GM13976 (cell line): ENCODE measurements around the gene CAPN2.

ENCODE experiments used
- DNase-seq: peaks from one replicate; pipeline ENCODE4 v3.0.0; 2012; ENCODE audit warnings: low spot score
- CTCF ChIP-seq: IDR thresholded peaks from 2 replicates; pipeline ENCODE4 v1.5.1; 2012; ENCODE audit warnings: borderline replicate concordance, mild to moderate bottlenecking; ENCODE audit not compliant: insufficient read depth; ENCODE audit errors: extremely low read depth, missing control alignments, control extremely low read depth
- in situ Hi-C: fragments of 300-500 bp; cut with MboI; formaldehyde crosslinking; loops from one replicate; pipeline ENCODE4 v1.12.0; 2022; ENCODE audit warnings: low sequenced_read_pairs, mixed read lengths, inconsistent platforms; ENCODE audit not compliant: unreplicated experiment

CAPN2 gene

GRCh38 chr1:223684488-223684792, 27.9 kb upstream of the CAPN2 start:
- no peak for TF ChIP-seq CTCF
- no peak for DNase-seq
- in situ Hi-C loops, result no loop called here

- in situ Hi-C loops, result no loop called here
- no peak for TF ChIP-seq CTCF
- no peak for DNase-seq
Measured at GRCh38 chr1:223691121-223691520, 21.2 kb upstream of the CAPN2 start.

- no peak for DNase-seq
- TF ChIP-seq CTCF, result no peak
- in situ Hi-C loops, result loop anchor here (5.0 kb wide), 1 partner anchor 52 kb away; no protein-coding TSS in a partner anchor
Measured at GRCh38 chr1:223695014-223695548, 17.3 kb upstream of the CAPN2 start.

- no peak for TF ChIP-seq CTCF
- in situ Hi-C loops, result loop anchor here (5.0 kb wide), 1 partner anchor 51 kb away; no protein-coding TSS in a partner anchor
- DNase-seq, result no peak
Measured at GRCh38 chr1:223695941-223696340, 16.4 kb upstream of the CAPN2 start.

GRCh38 chr1:223700388-223700918, 11.9 kb upstream of the CAPN2 start:
- DNase-seq, result no peak
- TF ChIP-seq CTCF, result no peak
- in situ Hi-C loops, result no loop called here

- in situ Hi-C loops, result no loop called here
- TF ChIP-seq CTCF, result no peak
- DNase-seq, result no peak
Measured at GRCh38 chr1:223700942-223701637, 11.2 kb upstream of the CAPN2 start.
